Measurements from ENCODE around the gene SLIT3.

The SLIT3 gene

GRCh38 chr5:169174923-169175322 lies 126.0 kb downstream of the SLIT3 start:
- Histone ChIP-seq H3K27me3 (ENCODE audit: control insufficient read depth, insufficient read depth, low read length) (no peaks in the 10 kb centered on the region), H3K4me1 (peaks cover 27% of the 10 kb centered on the region), H3K79me2 (peaks cover 34% of the 10 kb centered on the region), H3K27ac (no peak overlapping the region), H3K9me3 (ENCODE audit: control insufficient read depth, low read length) (no peaks in the 10 kb centered on the region), H3K9ac (no peak overlapping the region), H3K4me2 (ENCODE audit: low read length) (no peak overlapping the region), H3K36me3 (ENCODE audit: control insufficient read depth, insufficient read depth, low read length) (no peaks in the 10 kb centered on the region), H3K4me3 (ENCODE audit: low read depth, low read length) (no peak overlapping the region), H2AFZ (no peak overlapping the region)
- no peak for TF ChIP-seq CTCF (IDR thresholded peaks at IDR 0.05)

GRCh38 chr5:169173372-169173771 lies 127.6 kb downstream of the SLIT3 start:
- no peaks in the 10 kb centered on the region for H3K36me3 ChIP-seq (ENCODE audit: control insufficient read depth, insufficient read depth, low read length)
- H3K79me2 ChIP-seq: peaks cover 49% of the 10 kb centered on the region
- peaks cover 20% of the 10 kb centered on the region for H3K4me1 ChIP-seq
- no peak overlapping the region for H2AFZ ChIP-seq
- TF ChIP-seq CTCF (IDR thresholded peaks at IDR 0.05): no peak
- no peak overlapping the region for H3K27ac ChIP-seq
- no peak overlapping the region for H3K4me2 ChIP-seq (ENCODE audit: low read length)
- H3K4me3 ChIP-seq (ENCODE audit: low read depth, low read length): no peak overlapping the region
- H3K9ac ChIP-seq: no peak overlapping the region
- H3K27me3 ChIP-seq (ENCODE audit: control insufficient read depth, insufficient read depth, low read length): no peaks in the 10 kb centered on the region
- no peaks in the 10 kb centered on the region for H3K9me3 ChIP-seq (ENCODE audit: control insufficient read depth, low read length)

GRCh38 chr5:169171515-169171914 lies 129.4 kb downstream of the SLIT3 start:
- no peak for TF ChIP-seq CTCF (IDR thresholded peaks at IDR 0.05)
- no peak overlapping the region for H3K4me3 ChIP-seq (ENCODE audit: low read depth, low read length)
- no peaks in the 10 kb centered on the region for H3K9me3 ChIP-seq (ENCODE audit: control insufficient read depth, low read length)
- H3K27ac ChIP-seq: no peak overlapping the region
- H3K4me2 ChIP-seq (ENCODE audit: low read length): no peak overlapping the region
- peaks cover 61% of the 10 kb centered on the region for H3K79me2 ChIP-seq
- H3K27me3 ChIP-seq (ENCODE audit: control insufficient read depth, insufficient read depth, low read length): no peaks in the 10 kb centered on the region
- H3K36me3 ChIP-seq (ENCODE audit: control insufficient read depth, insufficient read depth, low read length): no peaks in the 10 kb centered on the region
- no peak overlapping the region for H3K9ac ChIP-seq
- no peak overlapping the region for H2AFZ ChIP-seq
- peaks cover 5% of the 10 kb centered on the region for H3K4me1 ChIP-seq

- Histone ChIP-seq H3K4me3 (ENCODE audit: low read depth, low read length) (no peak overlapping the region), H3K27me3 (ENCODE audit: control insufficient read depth, insufficient read depth, low read length) (no peaks in the 10 kb centered on the region), H3K79me2 (peaks cover 71% of the 10 kb centered on the region), H2AFZ (no peak overlapping the region), H3K9ac (no peak overlapping the region), H3K36me3 (ENCODE audit: control insufficient read depth, insufficient read depth, low read length) (no peaks in the 10 kb centered on the region), H3K9me3 (ENCODE audit: control insufficient read depth, low read length) (no peaks in the 10 kb centered on the region), H3K4me2 (ENCODE audit: low read length) (no peak overlapping the region), H3K4me1 (peaks cover 20% of the 10 kb centered on the region), H3K27ac (no peak overlapping the region)
- no peak for TF ChIP-seq CTCF (IDR thresholded peaks at IDR 0.05)
Measured at GRCh38 chr5:169169783-169170182, 131.2 kb downstream of the SLIT3 start.

GRCh38 chr5:169168280-169168679 lies 132.7 kb downstream of the SLIT3 start:
- no peak overlapping the region for H2AFZ ChIP-seq
- TF ChIP-seq CTCF (IDR thresholded peaks at IDR 0.05): no peak
- H3K9ac ChIP-seq: no peak overlapping the region
- H3K27ac ChIP-seq: no peak overlapping the region
- H3K79me2 ChIP-seq: peaks cover 76% of the 10 kb centered on the region
- no peak overlapping the region for H3K4me2 ChIP-seq (ENCODE audit: low read length)
- H3K4me1 ChIP-seq: peaks cover 34% of the 10 kb centered on the region
- no peak overlapping the region for H3K4me3 ChIP-seq (ENCODE audit: low read depth, low read length)
- H3K36me3 ChIP-seq (ENCODE audit: control insufficient read depth, insufficient read depth, low read length): no peaks in the 10 kb centered on the region
- H3K9me3 ChIP-seq (ENCODE audit: control insufficient read depth, low read length): no peaks in the 10 kb centered on the region
- H3K27me3 ChIP-seq (ENCODE audit: control insufficient read depth, insufficient read depth, low read length): no peaks in the 10 kb centered on the region
